ENCODE data around the gene EPN1.
"Not testable (repeated sequence)": the region's sequence is repeated elsewhere in the genome, so short reads cannot be mapped to it uniquely, and the experiment has no call there.

EPN1 gene

GRCh38 chr19:55738302-55738701 is 63.3 kb downstream of the EPN1 start, which contains the start of gene NLRP9:
Gene NLRP9 (minus strand): TSS chr19:55738402. CDS start chr19:55738374, 28 bp downstream.
- no peak for DNase-seq

- no peak for DNase-seq
Measured at GRCh38 chr19:55750715-55751114, 75.7 kb downstream of the EPN1 start.

GRCh38 chr19:55753401-55753800 is 78.4 kb downstream of the EPN1 start:
- no peak for DNase-seq

- not testable (repeated sequence) for DNase-seq
Measured at GRCh38 chr19:55756808-55757207, 81.8 kb downstream of the EPN1 start.

- not testable (repeated sequence) for DNase-seq
Measured at GRCh38 chr19:55758797-55759196, 83.8 kb downstream of the EPN1 start, which contains the start of gene RFPL4A. Gene RFPL4A (plus strand): TSS chr19:55759097. CDS start chr19:55761801, 2,704 bp downstream.

All from NCI-H1048 (cell line).